ENCODE measurements around the gene C4orf50. TPM values are rescaled to one million over a fixed set of nuclear protein-coding genes. Genes with fewer than 3 reads are reported as not detected.

The C4orf50 gene
- total RNA-seq, 4 donors from 2014 or later, result under 0.01 to 0.16 (median under 0.01) TPM

DNA sequence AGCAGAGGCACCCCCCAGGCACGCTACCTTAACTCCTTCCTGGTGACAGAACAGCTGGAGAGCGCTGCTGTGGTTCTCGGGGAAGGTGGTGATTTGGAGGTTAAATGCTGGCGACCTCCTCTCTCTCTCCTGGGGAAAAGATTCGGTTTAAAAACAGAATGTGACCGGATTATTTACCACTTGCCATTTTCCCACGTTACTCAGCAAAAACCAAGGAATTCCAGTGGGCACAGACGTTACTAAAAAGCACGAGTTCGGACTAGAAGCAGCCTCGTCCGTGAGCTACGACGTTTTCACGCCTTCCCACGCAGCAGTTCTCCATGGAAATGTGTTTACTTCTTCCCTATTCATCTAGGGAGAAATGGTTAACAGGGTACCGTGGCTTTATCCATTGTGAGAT lies 32.3 kb upstream of the C4orf50 start:
- no peak for TF ChIP-seq CTCF (IDR thresholded peaks at IDR 0.05; ENCODE audit: low read depth)

DNA sequence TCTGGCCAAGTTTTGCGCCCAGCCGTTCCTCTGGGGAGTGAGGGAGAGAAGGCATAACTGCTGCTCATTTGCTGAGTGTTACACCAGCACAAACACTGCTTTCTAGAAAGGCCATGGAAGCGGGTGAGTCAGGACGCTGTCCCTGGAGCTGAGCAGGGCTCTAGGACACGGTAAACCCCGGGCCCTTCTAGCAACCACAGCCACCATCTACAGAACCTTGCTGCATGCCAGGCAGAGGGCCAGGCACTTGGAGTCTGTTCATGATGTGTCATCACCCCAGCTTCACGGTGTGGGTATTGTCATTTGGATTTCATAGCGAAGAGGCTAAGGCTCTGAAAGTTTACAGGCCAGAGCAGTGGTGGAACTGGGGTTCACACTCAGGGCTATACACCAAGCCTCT lies 31.8 kb upstream of the C4orf50 start:
- TF ChIP-seq CTCF (IDR thresholded peaks at IDR 0.05; ENCODE audit: low read depth), result no peak

- no peak for TF ChIP-seq CTCF (IDR thresholded peaks at IDR 0.05; ENCODE audit: low read depth)
Observed at GRCh38 chr4:6049278-6049677, 31.0 kb upstream of the C4orf50 start.

DNA sequence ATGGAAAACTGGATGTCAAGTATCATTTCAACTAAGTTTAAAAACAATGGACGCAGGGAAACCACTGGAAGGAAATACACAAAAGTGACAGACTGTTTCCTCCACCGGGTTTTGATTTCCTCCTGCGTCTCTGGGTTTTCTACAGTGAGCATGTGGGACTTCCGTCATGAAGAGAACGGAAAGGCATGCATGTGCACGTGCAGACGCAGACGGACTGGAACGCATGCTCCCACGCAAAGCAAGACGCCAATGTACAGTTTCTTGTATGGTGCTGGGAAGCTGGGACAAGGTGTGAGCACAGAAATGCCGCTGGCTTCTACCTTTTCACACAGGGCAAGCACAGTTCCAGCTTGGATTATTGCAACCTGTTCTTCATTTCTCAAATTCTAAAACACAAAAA lies 30.3 kb upstream of the C4orf50 start:
- no peak for TF ChIP-seq CTCF (IDR thresholded peaks at IDR 0.05; ENCODE audit: low read depth)

- no peak for TF ChIP-seq CTCF (IDR thresholded peaks at IDR 0.05; ENCODE audit: low read depth)
Observed at GRCh38 chr4:6047130-6047673, 29.0 kb upstream of the C4orf50 start.

DNA sequence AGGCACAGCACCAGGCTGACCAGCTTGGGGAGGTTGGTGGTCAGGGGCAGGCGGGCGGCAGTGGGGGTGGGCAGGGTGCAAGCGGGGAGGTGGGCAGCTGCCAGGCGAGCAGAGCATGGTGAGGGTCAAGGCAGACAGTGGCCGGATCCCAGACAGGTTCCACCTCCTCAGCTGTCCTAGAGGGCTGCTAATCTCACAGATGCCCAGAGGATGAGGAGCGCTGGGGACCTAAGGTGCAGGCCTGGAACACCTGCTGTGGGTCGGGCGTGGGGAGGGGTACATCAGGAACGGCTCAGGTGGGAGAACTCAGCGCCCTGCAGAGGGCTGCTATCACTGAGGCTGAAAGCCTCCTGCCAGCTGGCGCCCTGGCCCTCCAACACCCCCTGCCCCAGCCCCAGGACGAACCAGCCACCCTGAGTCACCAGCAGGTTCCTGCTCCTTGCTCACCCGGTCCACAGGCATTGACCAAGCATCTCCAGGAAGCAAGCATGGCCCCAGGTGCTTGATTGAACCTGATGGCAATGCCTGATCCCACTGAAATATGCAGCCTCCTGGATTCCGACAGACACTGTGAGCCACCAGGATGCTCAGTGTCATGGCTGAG lies 28.4 kb upstream of the C4orf50 start:
- no peak for TF ChIP-seq CTCF (IDR thresholded peaks at IDR 0.05; ENCODE audit: low read depth)

GRCh38 chr4:6044805-6045204 lies 26.6 kb upstream of the C4orf50 start:
- TF ChIP-seq CTCF (IDR thresholded peaks at IDR 0.05; ENCODE audit: low read depth), result no peak

Data from subcutaneous adipose tissue (tissue), 4 donors.